OCI-LY3 (cell line): ENCODE data around the gene DFFB.

ENCODE experiments used
- H2AFZ ChIP-seq: fragments of 200-600, 300-600 bp; shearing (Covaris generic); 2 replicates; pipeline ENCODE4 v1.6.0; 2014; ENCODE audit warnings: antibody characterized with exemption, low read depth, low read length
- H3K27ac ChIP-seq: fragments of 200-600, 300-600 bp; sonication (generic); 2 replicates; pipeline ENCODE4 v1.5.1; 2014; ENCODE audit warnings: mild to moderate bottlenecking, low read length, moderate library complexity, mixed read lengths
- H3K27me3 ChIP-seq: fragments of 200-600, 300-600 bp; sonication (generic); 2 replicates; pipeline ENCODE4 v1.6.1; 2014; ENCODE audit warnings: low read depth, low read length, mixed read lengths
- H3K36me3 ChIP-seq: fragments of 200-600, 300-600 bp; sonication (generic); replicated peaks from 2 replicates; pipeline ENCODE3; 2014; ENCODE audit warnings: low read depth, low read length, mixed read lengths
- H3K4me1 ChIP-seq: fragments of 300-600, 200-600 bp; sonication (generic); 2 replicates; pipeline ENCODE4 v1.6.1; 2014; ENCODE audit warnings: low read length, mixed read lengths
- H3K4me2 ChIP-seq: fragments of 200-600, 300-600 bp; sonication (generic); 2 replicates; pipeline ENCODE4 v1.6.1; 2014; ENCODE audit warnings: low read length, mixed read lengths
- H3K4me3 ChIP-seq: fragments of 300-600, 200-600 bp; sonication (generic); 2 replicates; pipeline ENCODE4 v1.5.1; 2014; ENCODE audit warnings: antibody characterized with exemption, mild to moderate bottlenecking, low read length, moderate library complexity
- H3K79me2 ChIP-seq: fragments of 300-600, 200-600 bp; shearing (Covaris generic); 2 replicates; pipeline ENCODE4 v1.6.1; 2014; ENCODE audit warnings: mild to moderate bottlenecking, low read length, mixed read lengths
- H3K9ac ChIP-seq: fragments of 300-600, 200-600 bp; shearing (Covaris generic); 2 replicates; pipeline ENCODE4 v1.6.0; 2014; ENCODE audit warnings: mild to moderate bottlenecking, low read length, moderate library complexity
- H3K9me3 ChIP-seq: fragments of 200-600, 300-600 bp; shearing (Covaris generic); 2 replicates; pipeline ENCODE4 v1.6.1; 2014; ENCODE audit warnings: low read length, mixed read lengths; ENCODE audit not compliant: insufficient read depth
- H4K20me1 ChIP-seq: fragments of 200-600, 300-600 bp; sonication (generic); 2 replicates; pipeline ENCODE4 v1.6.1; 2016; ENCODE audit warnings: low read length, mixed read lengths; ENCODE audit not compliant: insufficient read depth
- CTCF ChIP-seq: fragments of 200-600, 300-600 bp; sonication (generic); IDR thresholded peaks from 2 replicates; pipeline ENCODE4 v1.5.1; 2014; ENCODE audit warnings: antibody characterized with exemption, low read length, low read depth
- EZH2phosphoT487 ChIP-seq: fragments of 200-600 bp; shearing (Covaris generic); IDR thresholded peaks from 2 replicates; pipeline ENCODE4 v1.6.1; 2018; ENCODE audit warnings: antibody characterized with exemption, mixed run types, low read depth

The DFFB gene

GRCh38 chr1:3811595-3811911 lies 45.7 kb upstream of the DFFB start:
- Histone ChIP-seq H4K20me1 (no peaks in the 10 kb centered on the region), H3K36me3 (peaks cover 4% of the 10 kb centered on the region), H3K27ac (no peak overlapping the region), H3K4me3 (peak overlapping the region; percentile 55), H3K9ac (no peak overlapping the region), H3K9me3 (no peaks in the 10 kb centered on the region), H3K4me2 (peak overlapping the region; percentile 73), H2AFZ (no peak overlapping the region), H3K27me3 (no peaks in the 10 kb centered on the region), H3K79me2 (no peaks in the 10 kb centered on the region), H3K4me1 (peaks cover 11% of the 10 kb centered on the region)
- no peak for TF ChIP-seq CTCF
- TF ChIP-seq EZH2phosphoT487 = no peak

GRCh38 chr1:3814065-3814464 lies 43.2 kb upstream of the DFFB start:
- Histone ChIP-seq H3K4me1 (peaks cover 13% of the 10 kb centered on the region), H3K36me3 (peaks cover 4% of the 10 kb centered on the region), H3K27ac (no peak overlapping the region), H3K9ac (no peak overlapping the region), H4K20me1 (no peaks in the 10 kb centered on the region), H3K4me3 (no peak overlapping the region), H2AFZ (no peak overlapping the region), H3K4me2 (no peak overlapping the region), H3K27me3 (no peaks in the 10 kb centered on the region), H3K9me3 (no peaks in the 10 kb centered on the region), H3K79me2 (no peaks in the 10 kb centered on the region)
- TF ChIP-seq CTCF = no peak
- no peak for TF ChIP-seq EZH2phosphoT487

- H3K4me3 ChIP-seq = no peak overlapping the region
- no peak overlapping the region for H2AFZ ChIP-seq
- no peaks in the 10 kb centered on the region for H3K79me2 ChIP-seq
- no peaks in the 10 kb centered on the region for H3K27me3 ChIP-seq
- no peaks in the 10 kb centered on the region for H3K9me3 ChIP-seq
- H3K9ac ChIP-seq = no peak overlapping the region
- no peak overlapping the region for H3K4me2 ChIP-seq
- no peak overlapping the region for H3K27ac ChIP-seq
- H3K36me3 ChIP-seq = peaks cover 4% of the 10 kb centered on the region
- no peaks in the 10 kb centered on the region; the same call in 1 of the 2 replicates for H4K20me1 ChIP-seq
- peaks cover 22% of the 10 kb centered on the region for H3K4me1 ChIP-seq
- TF ChIP-seq CTCF (no peak), EZH2phosphoT487 (no peak)
These were observed 42.3 kb upstream of the DFFB start for GRCh38 chr1:3814771-3815561.

GRCh38 chr1:3816331-3817137 lies 40.7 kb upstream of the DFFB start:
- Histone ChIP-seq H3K4me3 (no peak overlapping the region), H3K9me3 (no peaks in the 10 kb centered on the region), H3K27me3 (no peaks in the 10 kb centered on the region), H3K4me1 (peaks cover 17% of the 10 kb centered on the region), H3K36me3 (peaks cover 8% of the 10 kb centered on the region), H3K9ac (no peak overlapping the region), H2AFZ (no peak overlapping the region), H3K4me2 (no peak overlapping the region), H4K20me1 (no peaks in the 10 kb centered on the region; the same call in 1 of the 2 replicates), H3K79me2 (no peaks in the 10 kb centered on the region), H3K27ac (no peak overlapping the region)
- no peak for TF ChIP-seq CTCF
- no peak for TF ChIP-seq EZH2phosphoT487
